ENCODE results near the gene OR2T27. TPM values are rescaled to one million over a fixed set of nuclear protein-coding genes. Genes with fewer than 3 reads are reported as not detected.

The OR2T27 gene
- total and polyA plus RNA-seq, 2 experiments from 2014 or later = not detected

GRCh38 chr1:248611883-248612414 lies 43.4 kb downstream of the OR2T27 start:
- no peak overlapping the region for H2AFZ ChIP-seq
- no peaks in the 10 kb centered on the region for H3K27me3 Mint-ChIP-seq (ENCODE audit: insufficient read depth, low read depth, poor library complexity)
- no peaks in the 10 kb centered on the region for H3K9me2 ChIP-seq (ENCODE audit: insufficient read depth)
- no peak overlapping the region for H3K27ac ChIP-seq (ENCODE audit: low read depth)
- 0 out of 2 replicates have a peak, but pooled peaks cover 4% of the 10 kb centered on the region for H3K36me3 ChIP-seq (ENCODE audit: insufficient read depth)
- TF ChIP-seq STAT1 (IDR thresholded peaks at IDR 0.05; ENCODE audit: unreplicated experiment) (no peak), EZH2 (IDR thresholded peaks at IDR 0.05; ENCODE audit: low read depth, unreplicated experiment) (no peak), ZNF462 (CRISPR knock-in tag; IDR thresholded peaks at IDR 0.05) (no peak), POLR2AphosphoS5 (IDR thresholded peaks at IDR 0.05; ENCODE audit: low read depth) (no peak), EZH2phosphoT487 (IDR thresholded peaks at IDR 0.05; ENCODE audit: unreplicated experiment) (no peak), CREB1 (CRISPR knock-in tag; IDR thresholded peaks at IDR 0.05; ENCODE audit: low read depth) (no peak), NANOG (IDR thresholded peaks at IDR 0.05; ENCODE audit: borderline replicate concordance) (no peak), ETS1 (IDR thresholded peaks at IDR 0.05) (no peak), CTCF (conservative IDR thresholded peaks at IDR 0.05; ENCODE audit: low read depth in 2 of 2) (no peak), ZNF331 (CRISPR knock-in tag; IDR thresholded peaks at IDR 0.05; ENCODE audit: low read depth) (no peak)
- H3F3A ChIP-seq (replicated peaks; ENCODE audit: low read depth) = no peaks in the 10 kb centered on the region
- H3K4me3 Mint-ChIP-seq = no peak overlapping the region
- H3K9me3 Mint-ChIP-seq = peaks cover 88% of the 10 kb centered on the region
- no peak overlapping the region for H3K27ac Mint-ChIP-seq
- no peak overlapping the region for H3K4me2 ChIP-seq
- ATAC-seq (no peak), DNase-seq (ENCODE audit: low spot score) (no peak)
- H3K27me3 ChIP-seq (ENCODE audit: insufficient read depth) = no peaks in the 10 kb centered on the region
- H3K4me1 Mint-ChIP-seq = no peaks in the 10 kb centered on the region
- H3K4me3 ChIP-seq = no peak overlapping the region
- H3K36me3 Mint-ChIP-seq (ENCODE audit: low read depth) = peaks cover 21% of the 10 kb centered on the region
- no peaks in the 10 kb centered on the region for H3K4me1 ChIP-seq (ENCODE audit: insufficient read depth)
- no peaks in the 10 kb centered on the region for H3K79me2 ChIP-seq (replicated peaks; ENCODE audit: insufficient read depth)
- no peaks in the 10 kb centered on the region for H4K20me1 ChIP-seq (replicated peaks; ENCODE audit: insufficient read depth)
